Kidney tubule cell (primary cell): ENCODE results near the gene MCF2L.

Experiments used
- DNase-seq: peaks from one replicate; pipeline ENCODE4 v3.0.0-alpha.2; 2018; ENCODE audit warnings: low spot score

MCF2L gene

DNA sequence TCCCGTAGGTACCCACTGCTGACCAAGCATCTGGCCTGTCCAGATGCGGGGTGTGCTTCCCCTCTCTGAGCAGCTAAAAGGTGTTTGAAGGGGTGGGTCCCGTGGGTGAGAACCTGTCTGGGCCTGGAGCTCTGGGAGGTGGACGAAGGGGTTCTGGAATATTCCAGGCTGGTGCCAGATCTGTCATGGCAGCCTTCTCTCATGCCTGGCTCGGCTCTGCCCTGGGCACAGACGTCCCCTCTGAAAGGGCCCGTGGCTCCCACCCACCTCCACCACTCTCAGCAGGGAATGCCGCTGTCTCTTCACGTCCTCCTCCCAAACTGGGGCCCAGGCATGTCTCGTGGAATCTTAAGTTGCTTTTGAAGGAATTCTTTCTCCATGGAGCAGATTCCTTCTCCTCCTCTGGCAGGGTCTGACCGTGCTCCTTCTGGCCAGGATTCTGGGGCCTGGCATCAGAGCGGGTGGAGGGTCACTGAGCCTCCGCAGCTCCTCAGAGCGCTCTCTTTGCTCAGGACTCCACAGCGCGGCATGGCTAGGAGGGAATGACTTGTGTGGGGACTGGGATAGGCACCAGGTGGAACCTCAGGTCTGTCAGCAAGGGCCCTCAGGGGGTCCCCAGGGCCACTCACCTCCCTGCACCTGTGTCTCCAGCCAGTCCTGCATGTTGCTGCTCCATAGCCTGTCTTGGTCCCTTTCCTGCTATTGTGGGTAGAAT lies 5.9 kb upstream of the MCF2L start:
- DNase-seq, result no peak

- no peak for DNase-seq
Measured at GRCh38 chr13:112963641-112964040, 5.4 kb upstream of the MCF2L start.

DNA sequence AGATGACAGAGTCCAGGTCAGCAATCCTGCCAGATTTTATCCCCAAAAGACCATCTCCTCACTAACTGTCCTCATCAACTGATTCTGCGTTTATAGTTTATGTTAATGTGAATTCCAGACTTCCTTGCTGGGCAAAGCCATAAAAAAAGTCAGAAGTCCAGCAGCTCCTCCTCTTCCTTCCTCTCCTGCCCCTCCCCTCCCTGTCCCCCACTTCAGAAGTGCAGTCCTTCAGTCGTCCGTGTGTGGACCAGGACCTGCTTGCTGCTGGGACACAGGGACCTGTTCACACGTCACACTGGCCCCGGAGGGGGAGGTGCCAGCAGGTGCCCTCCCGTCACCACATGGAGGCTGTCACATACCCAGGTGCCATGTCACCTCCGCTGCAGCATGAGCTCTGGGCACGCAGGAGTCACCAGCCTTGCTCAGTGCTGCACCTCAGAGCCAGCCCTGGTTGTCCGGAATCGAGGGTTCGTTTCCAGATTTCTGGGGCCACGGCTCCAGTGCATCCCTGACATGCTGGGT lies 4.0 kb upstream of the MCF2L start:
- DNase-seq, result peak; percentile 10

GRCh38 chr13:112965573-112966115 lies 3.4 kb upstream of the MCF2L start:
- no peak for DNase-seq

- no peak for DNase-seq
Measured at GRCh38 chr13:112966776-112967175, 2.2 kb upstream of the MCF2L start.

DNA sequence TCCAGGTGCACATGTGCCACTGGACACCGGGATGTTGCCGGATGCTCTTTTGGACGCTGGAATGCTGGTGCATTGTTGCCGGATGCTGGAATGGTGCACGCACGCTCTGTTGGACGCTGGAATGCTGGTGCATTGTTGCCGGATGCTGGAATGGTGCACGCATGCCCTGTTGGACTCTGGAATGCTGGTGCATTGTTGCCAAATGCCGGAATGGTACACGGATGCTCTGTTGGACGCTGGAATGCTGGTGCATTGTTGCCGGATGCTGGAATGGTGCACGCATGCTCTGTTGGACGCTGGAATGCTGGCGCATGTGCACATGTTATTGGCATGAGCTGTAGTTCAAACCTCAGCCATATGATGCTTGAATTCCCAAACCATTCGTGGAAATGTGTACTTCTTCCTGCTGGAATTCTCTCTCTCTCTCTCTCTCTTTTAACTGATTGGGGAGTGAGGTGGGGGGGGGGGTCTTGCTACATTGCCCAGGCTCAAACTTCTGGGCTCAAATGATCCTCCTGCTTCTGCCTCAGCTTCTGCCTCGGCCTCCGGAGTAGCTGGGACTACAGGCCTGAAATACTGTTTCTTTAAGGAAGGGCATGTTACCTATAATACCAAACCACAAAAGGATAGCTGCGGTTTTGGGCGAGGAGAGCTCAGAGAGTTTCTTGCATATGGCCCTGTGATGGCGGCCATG lies 1.2 kb upstream of the MCF2L start:
- peak; percentile 67 for DNase-seq

GRCh38 chr13:112968380-112968909 lies 569 bp upstream of the MCF2L start:
- DNase-seq, result peak; percentile 29

DNA sequence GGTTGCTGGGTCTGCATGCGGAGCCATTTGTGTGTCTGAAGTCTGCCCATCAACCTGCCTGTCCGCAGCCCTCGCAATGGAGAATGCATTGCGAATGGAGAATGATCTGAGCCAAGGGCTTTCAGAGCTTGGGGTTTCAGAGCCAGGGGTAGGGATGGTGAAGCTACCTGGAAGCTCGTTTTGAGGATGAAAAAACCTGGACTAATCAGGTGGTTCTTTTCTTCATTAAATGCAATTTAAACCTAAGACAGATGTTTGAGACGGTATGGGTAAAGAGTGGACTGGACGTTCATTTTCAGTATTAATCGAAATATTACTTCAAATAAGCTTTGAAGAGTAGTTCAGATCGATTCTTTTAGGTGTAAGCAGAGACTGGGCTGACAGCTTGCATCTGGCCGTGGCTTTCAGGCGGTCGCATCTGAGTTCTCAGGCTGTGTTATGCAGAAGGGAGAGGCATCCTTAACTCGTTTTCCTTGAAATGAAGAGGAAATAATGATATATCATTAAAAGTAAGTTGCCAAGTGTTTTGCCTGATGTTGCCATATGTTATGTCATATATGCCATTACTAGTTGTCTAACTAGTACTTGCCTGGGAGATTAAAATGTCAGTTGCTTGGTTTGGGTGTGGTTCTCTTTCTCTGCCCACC lies 801 bp downstream of the MCF2L start:
- DNase-seq, result no peak

- DNase-seq, result no peak
Measured at GRCh38 chr13:112970552-112971287, 1.7 kb downstream of the MCF2L start.

GRCh38 chr13:112971288-112971643 lies 2.3 kb downstream of the MCF2L start:
- no peak for DNase-seq

GRCh38 chr13:112972258-112972657 lies 3.2 kb downstream of the MCF2L start:
- no peak for DNase-seq

DNA sequence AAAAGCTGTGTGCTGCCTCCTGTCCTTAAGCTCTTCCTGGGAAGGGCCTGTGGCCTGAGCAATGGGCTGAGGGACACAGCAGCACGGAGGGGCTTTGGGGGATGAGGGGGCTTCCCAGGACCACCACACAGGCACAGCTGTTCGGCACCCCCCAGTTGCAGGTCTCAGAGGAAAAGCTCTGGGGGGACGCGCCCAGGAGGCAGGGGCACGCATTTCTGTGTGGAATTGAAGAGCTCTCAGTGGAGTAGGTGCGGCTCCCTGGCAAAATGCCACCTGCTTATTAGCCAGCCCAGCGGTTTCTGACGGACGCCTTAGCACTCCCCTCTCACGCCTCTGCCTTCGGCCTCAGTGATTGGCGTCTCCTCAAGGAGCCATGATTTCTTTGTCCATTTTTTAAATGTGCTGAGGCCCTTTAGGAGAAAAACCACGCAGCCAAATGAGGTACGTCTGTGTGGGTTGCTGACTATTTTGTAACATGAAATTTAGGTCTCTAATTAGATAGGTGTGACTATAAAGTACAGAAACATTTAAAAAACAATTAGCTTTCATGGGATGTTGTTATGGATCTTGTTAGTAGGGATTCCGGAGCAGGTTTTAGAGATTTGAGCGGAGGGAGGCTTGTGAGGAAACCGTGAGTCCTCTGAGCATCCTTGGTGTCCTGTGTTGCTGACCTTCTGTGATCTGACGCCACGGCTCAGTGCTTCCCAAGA lies 4.0 kb downstream of the MCF2L start:
- no peak for DNase-seq

DNA sequence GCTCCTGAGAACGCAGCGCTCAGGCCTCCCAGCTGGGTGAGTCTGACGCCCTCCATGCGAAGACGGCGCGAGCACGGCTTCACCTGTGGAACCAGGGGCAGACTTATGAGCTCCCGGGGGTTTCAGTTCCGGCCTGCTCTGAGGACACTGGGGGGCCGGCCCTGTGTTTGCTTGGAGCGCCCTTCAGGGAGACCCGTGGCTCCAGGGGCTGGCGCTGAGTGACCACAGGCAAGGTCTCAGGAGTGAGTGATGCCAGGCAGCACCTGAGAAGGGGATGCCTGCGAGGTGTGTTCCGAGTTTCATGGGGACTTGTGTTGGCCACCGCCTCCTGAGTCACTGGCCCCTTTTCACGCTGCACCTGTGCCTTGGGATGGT lies 4.5 kb downstream of the MCF2L start:
- DNase-seq, result no peak

- DNase-seq, result no peak
Measured at GRCh38 chr13:112974125-112974524, 5.1 kb downstream of the MCF2L start.

GRCh38 chr13:112974671-112975070 lies 5.7 kb downstream of the MCF2L start:
- DNase-seq, result no peak

- no peak for DNase-seq
Measured at GRCh38 chr13:112975401-112975939, 6.5 kb downstream of the MCF2L start.

DNA sequence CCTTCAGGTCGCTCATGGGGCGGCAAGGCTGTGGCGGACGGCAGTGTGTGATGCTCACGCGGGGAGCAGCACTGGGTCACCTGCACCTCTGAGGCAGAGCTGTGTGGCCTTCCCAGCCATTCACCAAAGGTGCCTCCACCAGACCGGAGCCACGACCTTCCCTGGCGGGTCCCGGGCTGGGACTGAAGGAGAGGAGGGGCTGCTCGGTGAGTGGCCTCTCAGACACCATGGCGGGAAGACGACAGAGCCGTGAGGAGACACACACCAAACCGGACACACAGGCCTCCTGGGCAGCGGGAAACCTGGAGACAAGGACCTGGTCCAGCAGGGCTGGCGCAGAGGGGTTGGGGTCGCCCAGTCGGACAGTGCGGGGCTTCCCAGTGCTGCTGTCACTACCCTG lies 7.5 kb downstream of the MCF2L start:
- no peak for DNase-seq

GRCh38 chr13:112977091-112977490 lies 8.1 kb downstream of the MCF2L start:
- DNase-seq, result no peak

- DNase-seq, result no peak
Measured at GRCh38 chr13:112977525-112977924, 8.5 kb downstream of the MCF2L start.

GRCh38 chr13:112978561-112979405 lies 9.8 kb downstream of the MCF2L start:
- DNase-seq, result no peak
